Measurements from ENCODE around the gene CNMD.
"Not testable (repeated sequence)": the region's sequence is repeated elsewhere in the genome, so short reads cannot be mapped to it uniquely, and the experiment has no call there.

CNMD gene

DNA sequence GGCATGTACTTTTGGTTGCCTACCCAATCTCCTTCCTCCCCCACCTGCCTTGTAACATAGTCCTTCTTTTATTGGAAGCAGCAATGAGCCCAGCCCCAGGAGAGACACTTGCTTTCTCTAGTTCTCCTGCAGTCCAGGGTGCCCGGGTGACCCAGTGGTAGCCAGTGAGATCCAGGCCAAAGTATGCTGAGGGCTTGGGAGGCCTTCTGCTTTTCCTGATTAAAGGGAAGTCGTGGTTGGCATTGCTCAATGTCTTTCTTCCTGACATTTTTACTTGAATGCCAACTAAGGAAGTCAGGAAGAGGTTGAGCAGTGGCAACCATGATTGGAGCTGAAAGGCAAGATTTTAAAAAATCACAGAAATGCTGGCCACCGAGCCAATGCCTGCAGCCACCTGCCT, 25.7 kb downstream of the CNMD start:
- H3K36me3 ChIP-seq (ENCODE audit: control insufficient read depth, insufficient read depth, low read length, severe bottlenecking) = no peaks in the 10 kb centered on the region
- H3K4me1 ChIP-seq (ENCODE audit: control insufficient read depth, insufficient read depth, low read length) = no peaks in the 10 kb centered on the region
- DNase-seq (ENCODE audit: low read depth) = no peak
- H3K4me3 ChIP-seq (ENCODE audit: low read length) = no peak overlapping the region
- H3K27me3 ChIP-seq (replicated peaks; ENCODE audit: control insufficient read depth, insufficient read depth, low read length) = peaks cover 2% of the 10 kb centered on the region
- H3K9me3 ChIP-seq (ENCODE audit: control insufficient read depth, low read length) = no peaks in the 10 kb centered on the region
- no peak overlapping the region for H3K9ac ChIP-seq (ENCODE audit: low read length)

DNA sequence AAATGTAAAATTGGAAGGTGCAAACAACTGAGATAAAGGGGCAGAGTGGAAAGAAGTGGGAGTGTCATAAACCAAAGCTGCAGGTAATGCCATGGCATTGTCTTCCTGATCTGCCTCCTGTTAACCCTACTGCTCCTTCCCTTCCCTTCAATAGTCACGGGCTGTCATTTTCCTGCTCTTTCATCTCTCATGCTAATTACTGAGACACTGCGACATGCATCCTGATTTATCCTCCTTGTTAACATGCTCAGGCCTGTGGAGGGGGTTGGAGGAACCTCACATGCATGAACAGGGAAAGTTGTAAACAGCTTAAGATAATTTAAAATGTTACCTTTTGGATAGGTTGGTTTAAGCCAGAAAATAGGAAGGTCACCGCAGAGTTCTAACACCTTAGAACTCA, 27.2 kb downstream of the CNMD start:
- no peak overlapping the region for H3K4me3 ChIP-seq (ENCODE audit: low read length)
- no peaks in the 10 kb centered on the region for H3K36me3 ChIP-seq (ENCODE audit: control insufficient read depth, insufficient read depth, low read length, severe bottlenecking)
- H3K27me3 ChIP-seq (replicated peaks; ENCODE audit: control insufficient read depth, insufficient read depth, low read length) = peaks cover 2% of the 10 kb centered on the region
- H3K9ac ChIP-seq (ENCODE audit: low read length) = no peak overlapping the region
- H3K4me1 ChIP-seq (ENCODE audit: control insufficient read depth, insufficient read depth, low read length) = no peaks in the 10 kb centered on the region
- DNase-seq (ENCODE audit: low read depth) = no peak
- H3K9me3 ChIP-seq (ENCODE audit: control insufficient read depth, low read length) = no peaks in the 10 kb centered on the region

DNA sequence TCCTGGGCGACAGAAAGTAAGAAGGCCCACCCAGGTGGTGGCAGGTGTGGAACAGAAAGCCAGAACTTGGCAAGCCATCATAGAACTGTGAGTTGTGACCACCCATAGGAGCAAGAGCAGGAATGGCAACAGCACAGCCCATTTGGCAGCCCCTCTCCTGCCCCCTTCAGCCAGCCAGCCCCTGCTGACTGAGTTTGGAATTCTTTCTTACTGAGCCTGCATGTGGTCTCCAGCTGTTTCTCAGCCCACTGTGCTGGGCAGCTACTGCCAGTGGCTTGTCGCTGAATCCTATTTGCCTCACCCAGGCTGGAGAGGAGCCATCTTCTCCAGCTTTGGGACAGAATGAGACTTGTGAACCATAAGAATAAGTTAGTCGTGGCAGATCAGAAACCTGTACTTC, 28.3 kb downstream of the CNMD start:
- Histone ChIP-seq H3K9me3 (ENCODE audit: control insufficient read depth, low read length) (no peaks in the 10 kb centered on the region), H3K4me3 (ENCODE audit: low read length) (no peak overlapping the region), H3K9ac (ENCODE audit: low read length) (no peak overlapping the region), H3K4me1 (ENCODE audit: control insufficient read depth, insufficient read depth, low read length) (no peaks in the 10 kb centered on the region), H3K27me3 (replicated peaks; ENCODE audit: control insufficient read depth, insufficient read depth, low read length) (peaks cover 2% of the 10 kb centered on the region), H3K36me3 (ENCODE audit: control insufficient read depth, insufficient read depth, low read length, severe bottlenecking) (no peaks in the 10 kb centered on the region)
- DNase-seq (ENCODE audit: low read depth) = no peak

DNA sequence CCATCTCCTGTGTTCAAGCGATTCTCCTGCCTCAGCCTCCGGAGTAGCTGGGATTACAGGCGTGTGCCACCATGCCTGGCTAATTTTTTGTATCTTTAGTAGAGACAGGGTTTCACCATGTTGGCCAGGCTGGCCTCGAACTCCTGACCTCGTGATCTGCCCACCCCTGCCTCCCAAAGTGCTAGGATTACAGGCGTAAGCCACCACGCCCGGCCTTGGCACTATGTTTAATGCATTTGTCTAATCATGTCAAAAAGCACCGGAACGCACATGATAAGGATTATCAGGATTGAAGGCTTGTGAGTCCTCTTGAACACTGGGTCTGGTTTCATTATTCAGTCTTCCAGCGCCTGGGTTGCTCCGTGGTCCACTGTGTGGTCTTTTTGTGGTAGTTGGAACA, 31.4 kb downstream of the CNMD start:
- H3K9ac ChIP-seq (ENCODE audit: low read length); H3K9me3 ChIP-seq (ENCODE audit: control insufficient read depth, low read length); H3K27me3 ChIP-seq (replicated peaks; ENCODE audit: control insufficient read depth, insufficient read depth, low read length); H3K4me3 ChIP-seq (ENCODE audit: low read length); H3K4me1 ChIP-seq (ENCODE audit: control insufficient read depth, insufficient read depth, low read length); DNase-seq (ENCODE audit: low read depth); H3K36me3 ChIP-seq (ENCODE audit: control insufficient read depth, insufficient read depth, low read length, severe bottlenecking): not testable (repeated sequence)

DNA sequence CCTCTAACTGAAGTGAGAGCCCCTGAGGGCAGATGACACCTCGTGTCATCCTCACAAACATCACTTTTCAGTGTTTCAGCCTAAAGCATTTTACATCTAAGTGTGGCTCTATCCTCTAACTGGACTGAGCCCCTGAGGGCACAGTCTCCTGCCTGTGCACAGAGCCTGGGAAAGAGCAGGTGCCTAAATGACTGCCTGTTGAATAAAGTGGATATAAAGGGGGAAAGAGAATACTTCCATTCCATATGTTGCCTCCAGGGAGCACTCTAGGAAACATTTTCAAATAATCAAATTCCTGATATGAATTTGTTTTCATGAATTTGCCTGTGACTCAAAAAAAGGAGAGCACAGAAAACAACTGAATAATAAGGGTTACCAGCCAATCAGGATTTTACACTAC, 32.2 kb downstream of the CNMD start:
- H3K4me3 ChIP-seq (ENCODE audit: low read length) = no peak overlapping the region
- H3K9me3 ChIP-seq (ENCODE audit: control insufficient read depth, low read length) = no peaks in the 10 kb centered on the region
- H3K9ac ChIP-seq (ENCODE audit: low read length) = no peak overlapping the region
- H3K4me1 ChIP-seq (ENCODE audit: control insufficient read depth, insufficient read depth, low read length) = no peaks in the 10 kb centered on the region
- H3K36me3 ChIP-seq (ENCODE audit: control insufficient read depth, insufficient read depth, low read length, severe bottlenecking) = no peaks in the 10 kb centered on the region
- peaks cover 2% of the 10 kb centered on the region for H3K27me3 ChIP-seq (replicated peaks; ENCODE audit: control insufficient read depth, insufficient read depth, low read length)
- no peak for DNase-seq (ENCODE audit: low read depth)

DNA sequence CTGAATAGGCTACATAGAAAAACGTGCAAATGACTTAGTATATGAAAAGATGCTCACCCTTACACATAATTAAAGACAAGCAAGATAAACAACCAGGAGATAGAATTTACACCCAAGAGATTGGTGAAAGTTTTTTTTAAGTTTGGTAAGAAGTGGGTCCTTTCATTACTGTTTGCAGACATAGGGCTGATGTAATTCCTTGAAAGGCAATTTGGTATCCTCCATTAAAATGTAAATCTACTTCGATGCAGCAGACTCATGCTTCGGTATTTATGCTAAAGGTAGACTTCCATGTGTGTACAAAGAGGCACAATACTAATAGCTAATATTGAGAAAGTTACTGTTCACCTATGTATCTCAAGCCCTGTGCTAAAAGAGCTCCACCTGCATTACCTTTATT, 33.5 kb downstream of the CNMD start:
- H3K27me3 ChIP-seq (replicated peaks; ENCODE audit: control insufficient read depth, insufficient read depth, low read length) = peaks cover 2% of the 10 kb centered on the region
- H3K9ac ChIP-seq (ENCODE audit: low read length) = no peak overlapping the region
- no peaks in the 10 kb centered on the region for H3K36me3 ChIP-seq (ENCODE audit: control insufficient read depth, insufficient read depth, low read length, severe bottlenecking)
- H3K4me3 ChIP-seq (ENCODE audit: low read length) = no peak overlapping the region
- no peak for DNase-seq (ENCODE audit: low read depth)
- H3K9me3 ChIP-seq (ENCODE audit: control insufficient read depth, low read length) = no peaks in the 10 kb centered on the region
- H3K4me1 ChIP-seq (ENCODE audit: control insufficient read depth, insufficient read depth, low read length) = no peaks in the 10 kb centered on the region

DNA sequence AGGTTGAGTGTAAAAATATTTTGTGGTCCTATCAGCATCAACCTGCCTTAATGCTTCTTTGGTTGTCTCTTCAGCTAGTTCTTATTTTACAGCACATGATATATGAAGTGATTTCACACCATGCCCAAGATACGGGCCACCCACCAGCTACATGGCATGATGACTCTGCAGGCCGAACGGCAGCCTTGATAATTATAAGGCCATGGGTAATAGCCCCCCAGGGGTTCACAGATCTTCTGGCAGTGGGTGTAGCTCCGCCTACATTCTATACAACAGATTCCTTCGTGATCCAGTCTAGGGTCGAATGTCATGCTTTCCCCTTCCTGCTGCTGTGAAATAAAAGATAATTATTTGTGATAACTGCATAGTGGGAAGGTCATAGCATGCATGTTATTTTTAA, 36.1 kb downstream of the CNMD start:
- Histone ChIP-seq H3K9ac (ENCODE audit: low read length) (no peak overlapping the region), H3K36me3 (ENCODE audit: control insufficient read depth, insufficient read depth, low read length, severe bottlenecking) (no peaks in the 10 kb centered on the region), H3K4me1 (ENCODE audit: control insufficient read depth, insufficient read depth, low read length) (no peaks in the 10 kb centered on the region), H3K4me3 (ENCODE audit: low read length) (no peak overlapping the region), H3K9me3 (ENCODE audit: control insufficient read depth, low read length) (no peaks in the 10 kb centered on the region), H3K27me3 (replicated peaks; ENCODE audit: control insufficient read depth, insufficient read depth, low read length) (no peaks in the 10 kb centered on the region)
- no peak for DNase-seq (ENCODE audit: low read depth)

DNA sequence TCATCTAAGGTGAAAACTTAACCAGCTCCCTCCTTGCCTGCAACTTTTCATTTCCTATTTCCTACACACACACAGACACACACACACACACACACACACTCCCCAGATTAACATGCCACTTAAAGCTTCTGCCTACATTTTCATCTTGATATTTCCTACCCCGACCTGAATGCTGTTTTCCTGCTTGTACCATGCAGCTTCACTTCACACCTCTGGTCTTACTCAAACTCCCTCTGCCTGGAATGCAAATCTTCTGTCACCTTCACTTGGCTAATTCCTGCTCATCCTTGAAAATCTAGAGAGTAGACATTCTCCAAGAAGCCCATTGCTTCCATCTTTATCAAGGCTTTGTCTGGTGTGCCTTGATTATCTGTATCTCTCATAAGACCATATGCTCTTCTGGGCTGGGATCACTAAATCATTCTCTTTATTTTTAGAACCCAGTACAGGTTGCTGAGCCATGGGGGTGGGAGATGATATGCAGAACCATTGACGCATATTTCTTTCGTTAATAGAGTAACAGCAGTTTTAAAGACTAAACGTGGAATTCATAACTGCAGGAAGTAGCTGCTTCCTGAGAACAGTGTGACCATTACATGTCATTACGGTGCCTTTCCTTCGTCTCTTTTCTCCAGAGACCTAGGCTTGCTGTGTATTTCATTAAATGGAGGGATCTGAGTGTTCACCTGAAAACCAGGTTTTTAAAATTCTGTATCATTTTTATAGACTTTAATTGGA, 37.7 kb downstream of the CNMD start:
- H3K9me3 ChIP-seq (ENCODE audit: control insufficient read depth, low read length) = no peaks in the 10 kb centered on the region
- H3K4me3 ChIP-seq (ENCODE audit: low read length) = no peak overlapping the region
- no peak for DNase-seq (ENCODE audit: low read depth)
- no peaks in the 10 kb centered on the region for H3K27me3 ChIP-seq (replicated peaks; ENCODE audit: control insufficient read depth, insufficient read depth, low read length)
- H3K36me3 ChIP-seq (ENCODE audit: control insufficient read depth, insufficient read depth, low read length, severe bottlenecking) = peaks cover 8% of the 10 kb centered on the region
- H3K9ac ChIP-seq (ENCODE audit: low read length) = no peak overlapping the region
- H3K4me1 ChIP-seq (ENCODE audit: control insufficient read depth, insufficient read depth, low read length) = no peaks in the 10 kb centered on the region

DNA sequence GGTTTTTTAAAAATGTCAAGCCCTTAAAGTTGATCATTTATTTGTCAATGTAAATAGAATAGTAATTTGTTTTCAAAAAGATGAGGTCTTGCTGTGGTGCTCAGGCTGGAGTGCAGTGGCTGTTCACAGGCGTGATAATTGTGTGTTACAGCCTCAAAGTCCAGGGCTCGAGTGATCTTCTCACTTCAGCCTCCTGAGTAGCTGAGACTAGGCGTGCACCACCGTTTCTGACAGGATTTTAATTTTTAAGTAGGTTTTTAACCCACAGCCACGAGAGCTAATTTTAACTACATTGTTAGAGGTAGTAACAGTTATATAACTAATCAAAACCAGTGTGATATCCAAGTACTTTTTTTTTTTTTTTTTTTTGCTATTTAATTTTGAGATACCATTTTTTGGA, 43.1 kb downstream of the CNMD start:
- no peak overlapping the region for H3K9ac ChIP-seq (ENCODE audit: low read length)
- H3K9me3 ChIP-seq (ENCODE audit: control insufficient read depth, low read length) = no peaks in the 10 kb centered on the region
- H3K27me3 ChIP-seq (replicated peaks; ENCODE audit: control insufficient read depth, insufficient read depth, low read length) = no peaks in the 10 kb centered on the region
- H3K4me1 ChIP-seq (ENCODE audit: control insufficient read depth, insufficient read depth, low read length) = peaks cover 3% of the 10 kb centered on the region
- no peak for DNase-seq (ENCODE audit: low read depth)
- peaks cover 12% of the 10 kb centered on the region for H3K36me3 ChIP-seq (ENCODE audit: control insufficient read depth, insufficient read depth, low read length, severe bottlenecking)
- no peak overlapping the region for H3K4me3 ChIP-seq (ENCODE audit: low read length)

DNA sequence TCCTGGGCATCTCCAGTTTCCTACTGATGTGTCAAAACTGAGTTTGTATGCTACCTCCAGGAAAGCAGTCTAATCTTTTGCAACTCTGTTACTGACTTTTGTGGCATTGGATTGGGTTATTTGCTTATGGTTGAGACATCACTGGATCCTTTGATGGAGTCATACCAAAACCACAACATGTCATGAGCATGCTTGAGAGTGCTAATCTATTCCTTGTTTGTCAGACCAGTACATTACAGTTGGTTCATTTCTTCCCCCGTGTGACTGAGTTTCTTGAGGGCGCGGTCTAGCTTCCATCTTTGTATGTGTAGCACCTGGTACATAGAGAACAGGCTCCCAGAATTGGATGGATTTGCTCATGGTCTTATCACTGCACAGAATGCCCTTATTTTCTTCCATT, 43.8 kb downstream of the CNMD start:
- no peak overlapping the region for H3K9ac ChIP-seq (ENCODE audit: low read length)
- H3K4me1 ChIP-seq (ENCODE audit: control insufficient read depth, insufficient read depth, low read length) = peaks cover 3% of the 10 kb centered on the region
- H3K4me3 ChIP-seq (ENCODE audit: low read length) = no peak overlapping the region
- peak; percentile 31 for DNase-seq (ENCODE audit: low read depth)
- no peaks in the 10 kb centered on the region for H3K9me3 ChIP-seq (ENCODE audit: control insufficient read depth, low read length)
- peaks cover 17% of the 10 kb centered on the region for H3K36me3 ChIP-seq (ENCODE audit: control insufficient read depth, insufficient read depth, low read length, severe bottlenecking)
- H3K27me3 ChIP-seq (replicated peaks; ENCODE audit: control insufficient read depth, insufficient read depth, low read length) = no peaks in the 10 kb centered on the region

DNA sequence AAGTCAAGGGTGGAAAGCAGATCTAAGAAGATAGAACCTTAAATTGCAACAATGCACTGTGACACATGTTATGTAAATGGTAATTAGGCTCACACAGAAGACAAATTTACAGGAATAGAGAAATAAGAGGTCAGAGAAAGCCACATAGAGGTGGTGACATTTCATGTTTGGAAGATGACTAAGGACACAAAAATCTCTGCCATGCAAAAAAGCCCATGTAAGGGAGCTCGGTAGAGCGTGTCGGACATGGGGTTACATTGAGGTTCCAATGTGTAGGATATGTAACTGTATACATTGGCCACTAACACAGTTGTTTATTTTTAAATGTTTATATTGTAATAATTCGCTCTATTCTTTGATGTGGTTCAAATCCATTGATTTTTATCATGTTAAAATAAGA, 53.2 kb downstream of the CNMD start:
- no peak overlapping the region for H3K9ac ChIP-seq (ENCODE audit: low read length)
- DNase-seq (ENCODE audit: low read depth) = no peak
- H3K36me3 ChIP-seq (ENCODE audit: control insufficient read depth, insufficient read depth, low read length, severe bottlenecking) = peaks cover 62% of the 10 kb centered on the region
- H3K27me3 ChIP-seq (replicated peaks; ENCODE audit: control insufficient read depth, insufficient read depth, low read length) = no peaks in the 10 kb centered on the region
- H3K4me1 ChIP-seq (ENCODE audit: control insufficient read depth, insufficient read depth, low read length) = no peaks in the 10 kb centered on the region
- H3K9me3 ChIP-seq (ENCODE audit: control insufficient read depth, low read length) = no peaks in the 10 kb centered on the region
- no peak overlapping the region for H3K4me3 ChIP-seq (ENCODE audit: low read length)

DNA sequence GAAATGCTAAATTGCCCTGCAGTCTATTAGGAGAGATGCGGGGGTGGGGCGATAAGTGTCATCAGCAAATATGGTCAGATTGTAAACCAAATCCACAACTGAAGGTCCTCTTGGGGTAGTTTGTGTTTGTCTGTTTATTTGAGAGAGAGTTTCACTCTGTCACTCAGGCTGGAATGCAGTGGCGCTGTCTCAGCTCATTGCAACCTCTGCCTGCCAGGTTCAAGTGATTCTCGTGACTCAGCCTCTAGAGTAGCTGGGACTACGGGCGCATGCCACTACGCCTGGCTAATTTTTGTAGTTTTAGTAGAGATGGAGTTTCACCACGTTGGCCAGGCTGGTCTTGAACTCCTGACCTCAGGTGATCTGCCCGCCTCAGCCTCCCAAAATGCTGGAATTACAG, 53.8 kb downstream of the CNMD start:
- peaks cover 64% of the 10 kb centered on the region for H3K36me3 ChIP-seq (ENCODE audit: control insufficient read depth, insufficient read depth, low read length, severe bottlenecking)
- H3K9me3 ChIP-seq (ENCODE audit: control insufficient read depth, low read length); H3K4me3 ChIP-seq (ENCODE audit: low read length); H3K4me1 ChIP-seq (ENCODE audit: control insufficient read depth, insufficient read depth, low read length); H3K9ac ChIP-seq (ENCODE audit: low read length); H3K27me3 ChIP-seq (replicated peaks; ENCODE audit: control insufficient read depth, insufficient read depth, low read length); DNase-seq (ENCODE audit: low read depth): not testable (repeated sequence)

Data from adipocyte (in vitro differentiated cells).